Measurements from ENCODE around the gene EIF4H.

GRCh38 chr7:74214816-74215630, 40.9 kb downstream of the EIF4H start:
- TF ChIP-seq, protein P1, sequence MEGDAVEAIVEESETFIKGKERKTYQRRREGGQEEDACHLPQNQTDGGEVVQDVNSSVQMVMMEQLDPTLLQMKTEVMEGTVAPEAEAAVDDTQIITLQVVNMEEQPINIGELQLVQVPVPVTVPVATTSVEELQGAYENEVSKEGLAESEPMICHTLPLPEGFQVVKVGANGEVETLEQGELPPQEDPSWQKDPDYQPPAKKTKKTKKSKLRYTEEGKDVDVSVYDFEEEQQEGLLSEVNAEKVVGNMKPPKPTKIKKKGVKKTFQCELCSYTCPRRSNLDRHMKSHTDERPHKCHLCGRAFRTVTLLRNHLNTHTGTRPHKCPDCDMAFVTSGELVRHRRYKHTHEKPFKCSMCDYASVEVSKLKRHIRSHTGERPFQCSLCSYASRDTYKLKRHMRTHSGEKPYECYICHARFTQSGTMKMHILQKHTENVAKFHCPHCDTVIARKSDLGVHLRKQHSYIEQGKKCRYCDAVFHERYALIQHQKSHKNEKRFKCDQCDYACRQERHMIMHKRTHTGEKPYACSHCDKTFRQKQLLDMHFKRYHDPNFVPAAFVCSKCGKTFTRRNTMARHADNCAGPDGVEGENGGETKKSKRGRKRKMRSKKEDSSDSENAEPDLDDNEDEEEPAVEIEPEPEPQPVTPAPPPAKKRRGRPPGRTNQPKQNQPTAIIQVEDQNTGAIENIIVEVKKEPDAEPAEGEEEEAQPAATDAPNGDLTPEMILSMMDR (conservative IDR thresholded peaks at IDR 0.05) = no peak
- TF ChIP-seq EZH2 (IDR thresholded peaks at IDR 0.05; ENCODE audit: low read depth) = no peak

All from PC-9 (cell line).